ENCODE measurements around the gene TIMP1.
A peak's percentile ranks its signal among the peaks of the same experiment; 100 is the strongest.

The TIMP1 gene

DNA sequence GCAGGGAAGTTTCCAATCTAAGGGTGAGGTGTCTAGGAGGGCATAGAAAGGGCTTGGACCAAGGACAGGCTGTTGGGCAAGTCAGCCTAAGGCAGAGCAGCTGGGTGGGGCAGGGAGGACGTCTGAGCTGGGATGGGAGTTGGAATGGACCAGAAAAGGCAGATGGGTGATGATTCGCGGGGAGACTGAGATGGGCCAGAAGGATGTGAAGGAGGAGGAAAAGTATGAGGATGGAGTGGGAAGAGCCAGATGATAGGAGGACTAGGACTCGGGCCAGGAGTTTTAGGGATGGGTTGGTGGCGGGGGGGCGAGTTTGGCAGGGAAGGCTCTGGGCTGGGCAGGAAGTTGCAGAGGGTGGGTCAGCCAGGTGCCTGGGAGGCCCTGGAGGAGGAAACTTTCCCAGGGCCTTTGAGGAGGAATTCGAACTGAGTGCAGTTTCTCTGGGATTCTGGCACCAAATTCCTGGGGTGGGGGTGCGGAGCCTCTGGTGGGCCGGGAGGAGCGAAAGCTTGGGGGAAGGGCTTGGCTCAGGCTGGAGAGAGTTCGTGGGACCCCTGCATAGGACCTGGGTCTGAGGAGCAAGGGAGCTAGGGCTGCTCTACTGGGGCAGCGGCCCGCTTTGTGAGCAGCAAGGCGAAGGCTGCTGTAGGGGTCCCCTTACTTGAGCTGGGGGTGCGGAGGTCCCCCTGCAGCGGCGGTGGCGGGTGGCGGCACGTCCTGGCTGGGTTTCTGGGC is 8.7 kb upstream of the TIMP1 start:
- peak; percentile 60 for DNase-seq (ENCODE audit: low read depth)

DNA sequence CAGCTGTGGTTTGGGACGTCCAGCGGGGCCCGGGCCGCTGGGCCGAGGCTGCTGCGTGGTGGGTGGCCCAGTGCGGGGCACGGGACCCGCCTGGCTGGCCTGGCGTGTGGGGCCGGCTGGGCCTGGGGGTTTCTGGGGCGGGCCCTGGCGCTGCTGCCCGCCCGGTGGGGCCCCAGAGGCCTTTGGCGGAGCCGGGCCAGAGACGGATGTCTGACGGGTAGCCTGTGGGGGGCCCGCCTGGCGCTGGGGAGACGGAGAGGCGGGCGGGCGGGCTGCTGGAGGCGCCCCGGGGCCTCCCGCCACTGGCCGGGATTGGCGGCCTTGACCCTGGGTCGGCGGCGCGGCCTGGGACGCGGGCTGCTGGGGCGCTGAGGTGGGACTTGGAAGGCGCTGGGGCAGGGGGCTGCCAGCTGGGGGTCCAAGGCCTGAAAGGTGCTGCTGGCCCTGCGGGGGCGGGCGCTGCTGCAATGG is 8.1 kb upstream of the TIMP1 start:
- DNase-seq (ENCODE audit: low read depth) = no peak

DNA sequence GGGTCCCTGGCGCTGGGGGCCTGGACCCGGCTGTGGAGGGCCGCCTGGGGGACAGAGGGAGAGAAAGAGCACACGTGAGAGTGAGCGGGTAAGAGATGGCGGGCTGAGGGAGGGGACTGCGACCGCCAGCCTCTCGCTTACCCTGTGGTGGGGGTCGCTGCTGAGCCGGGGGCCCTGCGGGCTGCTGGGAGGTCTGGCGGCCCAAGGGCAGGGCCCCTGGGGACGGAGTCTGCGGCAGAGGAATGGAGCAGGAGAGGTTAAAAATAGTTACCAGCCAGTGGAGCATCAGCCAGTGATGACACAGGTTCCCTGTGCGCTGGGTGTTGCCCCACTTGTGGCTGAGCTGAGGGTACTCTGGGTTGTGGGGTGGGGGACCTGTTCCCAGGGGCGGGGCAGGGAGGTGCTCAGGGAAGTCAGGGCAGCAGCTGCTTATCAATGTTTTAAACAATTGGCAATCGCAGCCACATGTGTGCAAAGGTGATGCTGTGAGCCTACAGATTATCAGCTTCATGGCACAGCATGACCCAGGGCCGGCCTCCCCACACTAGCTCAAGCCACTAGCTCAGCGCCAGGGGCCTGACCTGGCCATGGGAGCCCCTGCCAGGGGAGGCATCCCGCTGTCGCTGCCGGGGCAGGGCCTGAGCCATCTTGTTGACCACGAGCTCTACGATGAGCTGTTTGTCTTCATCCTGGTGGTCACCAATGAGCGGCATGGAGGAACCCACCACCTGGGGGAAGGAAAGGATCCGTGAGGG is 7.5 kb upstream of the TIMP1 start:
- no peak for DNase-seq (ENCODE audit: low read depth)

DNA sequence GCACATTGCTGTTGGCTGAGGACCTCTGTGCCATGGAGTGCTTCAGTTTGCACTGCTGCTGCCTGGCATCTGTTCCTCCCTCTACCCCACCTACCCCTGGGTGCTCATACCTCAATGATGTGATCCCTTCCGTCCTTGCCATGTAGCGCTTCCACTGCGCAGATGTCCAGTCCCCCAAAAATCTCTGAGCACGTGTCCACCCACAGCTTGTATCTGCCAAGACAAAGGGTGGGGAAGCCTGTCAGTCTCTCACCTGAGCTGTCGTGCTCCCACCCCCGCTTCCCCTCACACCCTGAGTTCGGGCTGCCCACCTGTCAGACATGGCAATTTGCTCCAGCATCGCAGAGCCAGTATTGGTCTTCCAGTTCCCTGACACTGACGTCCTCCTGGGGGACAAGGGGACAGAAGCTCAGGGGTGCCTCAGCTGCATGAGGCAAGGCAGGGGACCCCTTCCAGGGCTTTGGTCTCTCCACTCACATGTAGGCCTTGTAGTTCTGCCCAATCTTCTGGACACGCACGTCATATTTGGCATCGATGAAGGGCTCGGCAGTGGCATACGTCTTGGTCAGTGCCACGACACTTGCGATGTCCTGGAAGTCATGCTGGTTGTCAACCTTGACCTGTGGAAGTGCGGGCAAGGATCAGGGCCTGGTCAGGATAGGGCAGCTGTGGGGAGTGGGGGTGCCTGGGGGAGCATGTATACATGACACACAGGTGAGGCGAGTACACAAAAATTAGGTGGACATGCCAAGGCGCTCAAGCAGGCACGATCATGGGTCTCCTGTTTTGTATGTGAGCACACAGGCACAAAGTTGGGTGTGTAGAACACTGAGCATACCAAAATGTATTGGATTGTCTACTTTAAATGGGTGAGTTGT is 6.0 kb upstream of the TIMP1 start:
- DNase-seq (ENCODE audit: low read depth) = no peak

DNA sequence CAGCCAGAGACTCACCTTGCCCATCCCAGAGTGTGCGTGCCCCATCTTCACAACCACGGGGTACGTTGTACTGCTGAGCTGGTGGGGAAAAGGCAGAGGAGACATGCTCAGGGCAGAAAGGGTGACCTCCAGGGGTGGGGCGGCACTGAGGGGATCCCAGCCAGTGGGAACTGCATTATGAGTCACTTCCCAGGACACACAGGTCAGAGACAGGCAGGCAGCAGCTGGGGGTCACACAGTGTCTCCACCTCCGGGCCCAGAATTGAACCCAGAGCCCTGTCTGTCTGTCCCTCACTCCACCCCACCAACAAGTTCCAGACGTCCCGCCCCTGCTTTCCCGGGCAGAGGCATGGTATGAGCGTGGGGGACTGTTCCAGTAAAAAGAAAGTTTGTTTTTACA is 4.8 kb upstream of the TIMP1 start:
- DNase-seq (ENCODE audit: low read depth) = no peak

DNA sequence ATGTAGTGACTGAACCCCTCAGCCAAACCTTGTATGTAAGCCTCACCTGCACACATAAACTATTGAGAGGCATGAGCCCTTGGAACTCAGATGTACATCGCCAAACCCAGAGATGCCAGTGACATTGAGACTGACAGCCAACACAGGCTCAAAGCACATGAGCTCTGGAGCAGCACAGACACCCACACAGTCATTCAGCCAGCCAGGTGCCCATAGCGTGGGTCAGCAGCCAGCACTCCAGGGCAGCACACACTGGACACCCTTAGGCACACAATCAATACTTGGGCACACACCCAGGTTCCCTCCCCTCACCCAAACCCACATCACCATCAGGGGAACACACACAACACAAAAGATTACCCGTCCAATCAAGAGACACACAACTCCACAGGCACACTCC is 4.3 kb upstream of the TIMP1 start:
- DNase-seq (ENCODE audit: low read depth) = no peak

DNA sequence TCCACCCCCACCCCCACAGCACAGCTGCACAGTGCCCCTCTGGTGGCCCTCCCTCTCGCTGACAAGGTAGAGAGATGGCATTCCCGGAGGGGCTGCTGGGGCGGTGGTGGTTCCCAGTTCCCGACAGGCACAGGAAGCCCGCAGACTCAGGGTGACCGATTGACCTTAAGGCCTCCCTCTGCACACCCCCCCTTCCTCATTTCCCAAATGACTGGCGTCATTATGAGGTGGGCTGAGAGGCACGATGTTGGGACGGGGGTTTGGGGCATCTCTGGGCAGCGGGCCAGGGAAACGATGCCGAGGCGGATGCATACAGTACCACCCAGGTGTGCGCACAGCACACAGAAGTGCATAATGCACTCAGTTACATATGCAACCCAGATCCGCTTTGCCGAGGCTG is 3.5 kb upstream of the TIMP1 start:
- DNase-seq (ENCODE audit: low read depth) = no peak

DNA sequence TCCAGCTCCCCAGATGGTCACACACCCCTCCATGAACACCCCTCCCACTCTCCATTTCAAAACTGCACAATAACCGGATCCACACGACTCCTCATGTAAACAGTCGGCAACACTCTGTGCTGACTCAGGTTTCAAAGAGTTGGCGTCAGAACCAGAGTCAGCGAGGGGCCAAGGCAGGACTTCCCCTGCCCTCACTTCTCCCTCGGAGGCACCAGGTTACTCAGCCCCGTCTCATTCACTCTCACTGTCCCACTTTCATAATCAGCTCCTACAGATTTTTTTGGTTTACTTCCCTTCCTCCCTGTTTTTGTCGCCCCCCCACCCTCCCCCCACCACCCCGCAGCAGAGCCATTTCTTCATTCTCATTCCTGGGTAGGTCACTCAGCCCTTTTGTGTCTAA is 2.7 kb upstream of the TIMP1 start:
- peak; percentile 87 for DNase-seq (ENCODE audit: low read depth)

DNA sequence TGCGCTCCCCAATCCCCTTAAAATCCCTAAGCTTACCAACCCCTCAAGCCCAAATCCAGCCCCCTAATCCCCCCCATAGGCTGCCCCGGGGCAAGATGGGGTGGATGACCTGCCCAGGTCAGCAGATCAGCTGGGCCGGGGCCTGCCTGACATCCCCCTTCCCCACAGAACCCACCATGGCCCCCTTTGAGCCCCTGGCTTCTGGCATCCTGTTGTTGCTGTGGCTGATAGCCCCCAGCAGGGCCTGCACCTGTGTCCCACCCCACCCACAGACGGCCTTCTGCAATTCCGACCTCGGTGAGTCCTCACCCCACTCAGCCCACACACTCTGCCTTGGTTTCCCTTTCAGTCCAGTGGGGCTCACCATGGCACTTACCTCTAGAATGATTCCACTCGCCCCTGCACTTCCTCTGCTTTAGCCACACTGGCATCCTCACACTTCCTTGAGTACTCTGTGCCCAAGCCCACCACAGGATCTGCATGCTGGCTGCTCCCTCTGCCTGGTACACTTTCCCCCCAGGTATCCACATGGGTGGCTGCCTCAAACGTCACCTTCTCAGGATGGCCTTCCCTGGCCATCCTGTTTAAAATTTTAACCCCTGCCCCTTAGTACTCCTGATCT is 1.1 kb downstream of the TIMP1 start:
- DNase-seq (ENCODE audit: low read depth) = no peak

DNA sequence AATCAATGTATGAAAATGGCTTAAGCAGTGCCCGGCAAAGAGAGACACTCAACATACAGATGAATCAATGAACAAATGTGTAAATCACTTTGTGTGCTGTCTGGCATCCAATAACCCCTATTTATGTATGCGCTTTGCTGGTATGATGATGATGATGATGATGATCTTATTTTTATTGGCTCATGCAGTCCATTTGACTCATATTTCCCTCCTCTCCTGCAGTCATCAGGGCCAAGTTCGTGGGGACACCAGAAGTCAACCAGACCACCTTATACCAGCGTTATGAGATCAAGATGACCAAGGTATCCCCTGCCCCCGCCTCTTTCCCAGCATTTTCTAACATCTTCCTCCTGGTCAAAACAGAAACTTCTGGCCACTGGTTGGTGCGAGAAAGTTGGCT is 2.5 kb downstream of the TIMP1 start:
- DNase-seq (ENCODE audit: low read depth) = no peak

DNA sequence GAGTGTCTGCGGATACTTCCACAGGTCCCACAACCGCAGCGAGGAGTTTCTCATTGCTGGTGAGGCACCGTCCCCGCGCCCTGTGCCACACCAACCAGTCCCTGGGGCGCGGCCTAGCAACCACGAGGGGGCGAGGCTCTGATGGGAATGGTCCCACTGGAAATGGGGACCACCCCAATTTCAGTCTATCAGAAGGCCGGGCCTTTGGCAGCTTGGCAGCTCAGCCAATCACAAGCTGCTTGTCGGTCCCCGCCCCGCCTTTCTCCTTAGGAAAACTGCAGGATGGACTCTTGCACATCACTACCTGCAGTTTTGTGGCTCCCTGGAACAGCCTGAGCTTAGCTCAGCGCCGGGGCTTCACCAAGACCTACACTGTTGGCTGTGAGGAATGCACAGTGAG is 3.0 kb downstream of the TIMP1 start:
- DNase-seq (ENCODE audit: low read depth) = peak; percentile 48

DNA sequence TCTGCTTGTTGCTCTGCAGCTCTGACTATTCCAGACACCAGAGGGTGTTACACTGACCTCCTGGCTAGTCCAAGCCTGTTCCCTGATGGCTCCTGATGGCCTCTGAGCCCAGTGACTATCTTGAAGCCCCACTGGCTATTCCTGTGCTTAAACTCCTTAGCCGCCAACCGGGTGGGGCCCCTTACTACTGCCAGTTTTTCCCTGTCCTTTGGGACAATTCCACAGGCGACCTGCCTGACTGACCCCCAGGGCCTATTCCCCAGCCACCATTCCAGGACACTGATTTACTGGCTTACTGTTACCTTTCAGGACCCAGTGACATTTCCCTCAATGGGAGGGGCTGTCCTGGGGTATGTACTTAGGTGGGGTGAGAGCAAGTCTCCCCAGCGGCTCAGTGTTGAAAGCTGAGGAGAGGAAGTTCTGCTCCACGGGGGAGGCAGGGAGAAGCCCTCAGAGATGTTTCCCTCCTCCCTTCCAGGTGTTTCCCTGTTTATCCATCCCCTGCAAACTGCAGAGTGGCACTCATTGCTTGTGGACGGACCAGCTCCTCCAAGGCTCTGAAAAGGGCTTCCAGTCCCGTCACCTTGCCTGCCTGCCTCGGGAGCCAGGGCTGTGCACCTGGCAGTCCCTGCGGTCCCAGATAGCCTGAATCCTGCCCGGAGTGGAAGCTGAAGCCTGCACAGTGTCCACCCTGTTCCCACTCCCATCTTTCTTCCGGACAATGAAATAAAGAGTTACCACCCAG is 4.0 kb downstream of the TIMP1 start:
- DNase-seq (ENCODE audit: low read depth) = no peak

DNA sequence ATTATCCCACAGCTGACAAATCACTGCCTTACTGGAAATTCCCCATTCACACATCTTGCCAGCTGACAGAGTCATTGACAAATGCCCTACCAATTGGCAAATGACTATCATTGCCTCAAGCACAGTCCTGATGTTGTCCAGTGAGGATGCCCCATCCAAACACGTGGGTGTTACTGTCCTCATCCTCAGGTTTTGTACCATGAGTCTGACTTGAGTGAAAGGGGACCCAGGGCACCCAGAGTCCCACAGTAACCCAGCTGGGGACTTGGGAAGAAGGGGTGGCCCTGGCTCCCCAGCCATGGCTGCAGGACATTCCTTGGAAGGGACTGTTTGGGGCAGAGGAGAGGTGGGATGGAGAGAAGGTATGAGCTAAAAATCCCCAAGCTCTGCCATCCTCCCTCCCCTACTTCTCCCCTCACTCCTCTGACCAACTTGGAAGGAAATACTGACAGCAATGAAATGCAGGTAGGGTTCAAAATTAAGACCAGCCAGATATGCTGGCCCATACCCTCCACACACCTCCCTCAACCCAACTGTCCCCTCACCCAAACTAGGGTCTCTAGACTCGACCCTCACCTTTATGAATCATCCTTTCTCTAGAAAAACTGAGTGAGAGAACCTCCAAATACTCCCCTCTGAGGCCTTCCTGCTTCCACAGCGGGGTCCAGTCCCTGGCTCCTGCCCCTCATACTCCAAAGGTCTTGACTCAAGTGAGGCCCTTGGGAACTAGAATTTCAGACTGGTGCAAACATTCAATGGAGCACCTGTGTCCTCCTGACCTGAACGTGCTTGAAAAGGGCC is 5.1 kb downstream of the TIMP1 start:
- DNase-seq (ENCODE audit: low read depth) = peak; percentile 65

DNA sequence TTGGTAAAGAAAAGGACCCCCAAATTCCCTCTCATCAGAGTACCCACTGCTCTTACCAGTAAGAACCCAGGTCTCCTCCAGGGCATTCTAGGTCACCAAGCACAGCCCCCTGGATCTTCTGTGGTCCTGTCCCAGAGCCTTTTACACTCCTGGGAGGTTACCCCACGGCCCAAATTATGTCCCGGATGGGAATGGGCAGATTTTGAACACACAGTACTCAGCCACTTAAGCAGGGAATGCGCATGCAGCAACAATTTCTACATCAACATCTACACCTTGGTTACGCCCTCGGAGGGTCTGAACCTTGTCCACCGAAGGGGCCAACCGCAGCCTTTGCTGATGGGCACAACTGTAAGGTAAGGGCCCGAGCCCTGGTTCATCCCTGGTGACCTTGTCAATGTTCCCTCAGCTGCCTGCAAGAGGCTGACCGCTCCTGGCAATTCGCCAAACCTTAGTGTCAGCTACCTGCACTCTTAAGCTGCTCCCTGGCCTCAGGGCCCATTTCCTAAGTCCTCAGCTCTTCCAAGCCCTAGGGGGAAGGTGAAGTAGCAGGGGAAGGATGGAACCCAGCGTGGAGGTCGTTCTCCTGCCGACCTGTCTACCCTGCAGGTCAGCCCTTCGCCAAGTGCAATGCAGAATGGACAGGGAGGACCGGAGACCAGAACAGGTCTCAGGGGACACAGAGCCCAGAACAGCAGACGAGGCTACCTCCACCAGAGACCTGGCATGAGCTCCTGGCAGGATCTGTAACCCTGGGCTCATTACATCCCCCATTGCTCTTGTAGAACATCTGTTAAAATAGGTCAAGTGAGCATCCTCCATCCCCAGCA is 5.9 kb downstream of the TIMP1 start:
- no peak for DNase-seq (ENCODE audit: low read depth)

DNA sequence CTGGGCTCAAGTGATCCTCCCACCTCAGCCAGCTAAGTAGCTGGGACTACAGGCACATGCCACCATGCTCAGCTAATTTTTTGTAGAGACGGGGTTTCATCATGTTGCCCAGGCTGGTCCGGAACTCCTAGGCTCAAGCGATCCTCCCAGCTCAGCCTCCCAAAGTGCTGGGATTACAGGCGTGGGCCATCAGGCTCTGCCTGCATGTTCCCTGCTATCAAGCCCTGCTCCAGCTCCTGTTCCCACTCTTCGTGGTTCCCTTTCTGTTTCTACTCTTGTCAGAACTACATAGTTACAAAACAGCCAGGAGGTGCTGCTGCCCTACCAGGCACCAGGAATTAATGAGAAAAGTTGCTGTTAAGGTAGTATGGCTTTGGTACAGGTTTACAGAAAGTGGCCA is 8.7 kb downstream of the TIMP1 start:
- no peak for DNase-seq (ENCODE audit: low read depth)

DNA sequence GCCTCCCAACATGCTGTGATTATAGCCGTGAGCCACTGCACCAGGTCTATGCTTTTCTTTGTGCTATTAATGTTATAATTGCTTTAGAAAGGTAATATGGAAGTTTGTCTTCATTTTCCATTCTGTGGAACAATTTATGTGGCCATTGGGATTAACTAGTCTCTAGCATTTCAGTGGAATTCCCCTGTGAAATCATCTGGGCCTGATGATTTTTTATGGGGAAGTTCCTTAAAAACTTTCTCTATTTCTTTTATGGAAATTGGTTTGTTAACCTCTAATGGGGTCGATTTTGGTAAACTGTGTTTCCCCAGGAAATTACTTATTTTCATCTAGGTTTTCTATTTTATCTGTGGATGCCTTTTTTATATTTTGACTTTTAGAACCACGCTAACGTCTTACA is 11.3 kb downstream of the TIMP1 start:
- DNase-seq (ENCODE audit: low read depth) = no peak

DNA sequence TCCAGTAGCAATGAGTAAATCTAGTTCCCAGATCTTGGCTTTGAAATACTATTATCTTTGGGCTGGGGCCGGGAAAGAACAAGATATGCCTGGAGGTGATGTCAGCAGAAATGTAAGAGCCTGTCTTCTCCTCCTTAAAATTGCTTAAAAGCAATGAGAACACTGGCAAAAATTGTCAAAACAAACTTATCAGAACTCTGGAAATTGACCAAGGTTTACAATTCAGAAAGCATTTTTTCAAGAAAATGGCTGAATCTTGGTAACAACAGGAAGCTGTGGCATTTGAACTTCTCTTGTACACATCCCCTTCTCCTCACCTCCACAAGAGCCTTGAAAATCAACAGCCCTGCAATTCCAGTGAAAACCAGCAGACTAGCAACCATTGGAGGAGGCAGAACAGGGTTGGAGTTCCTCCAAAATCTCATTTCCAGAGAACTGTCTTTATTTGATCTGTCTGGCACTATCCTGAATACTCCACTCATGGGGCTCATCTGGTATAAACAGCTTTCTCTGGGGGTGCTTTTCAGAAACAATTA is 13.5 kb downstream of the TIMP1 start:
- DNase-seq (ENCODE audit: low read depth) = peak; percentile 95

DNA sequence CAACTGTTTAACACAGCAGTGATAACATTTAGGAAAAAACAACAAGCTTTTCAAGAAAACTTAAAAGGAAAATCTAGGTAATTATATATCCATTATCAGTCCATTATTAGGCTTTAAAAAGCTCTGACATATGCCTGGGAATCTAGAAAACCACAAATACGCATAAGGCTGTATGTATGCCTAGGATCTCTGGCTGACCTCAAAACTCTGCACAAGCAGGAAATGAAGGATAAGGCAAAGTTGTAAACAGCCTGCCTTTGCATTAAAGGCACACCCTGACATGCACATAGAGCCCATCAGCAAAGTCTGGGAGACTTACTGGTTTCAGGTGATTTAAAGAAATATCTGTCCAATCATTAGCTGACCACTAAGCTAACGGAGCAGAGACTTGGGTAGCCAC is 14.0 kb downstream of the TIMP1 start:
- DNase-seq (ENCODE audit: low read depth) = peak; percentile 90

DNA sequence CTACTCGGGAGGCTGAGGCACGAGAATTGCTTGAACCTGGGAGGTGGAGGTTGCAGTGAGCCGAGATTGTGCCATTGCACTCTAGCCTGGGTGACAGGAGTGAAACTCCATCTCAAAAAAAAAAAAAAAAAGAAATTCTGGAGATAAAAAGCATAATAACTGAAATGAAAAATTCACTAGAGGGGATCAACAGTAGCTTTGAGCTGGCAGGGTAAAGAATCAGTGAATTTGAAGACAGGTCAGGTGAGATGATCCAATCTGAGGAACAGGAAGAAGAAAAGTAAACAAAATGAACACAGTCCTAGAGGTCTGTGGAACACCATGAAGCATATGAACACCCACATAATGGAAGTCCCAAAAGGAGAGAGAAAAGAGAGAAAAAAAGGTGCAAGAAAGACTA is 15.0 kb downstream of the TIMP1 start:
- DNase-seq (ENCODE audit: low read depth) = no peak
